Esophagus squamous epithelium (tissue), 5 donors: ENCODE measurements around the gene DLG5. TPM values are rescaled to one million over a fixed set of nuclear protein-coding genes. Genes with fewer than 3 reads are reported as not detected.

Experiments used
- DNase-seq: peaks from one replicate; lab custom pipeline; 2025; lab: John Stamatoyannopoulos, UW
- H3K27ac ChIP-seq, 4 donors: fragments of 200-600 bp; sonication (generic); one replicate each; pipeline ENCODE4 v1.5.1; 2016 to 2019; ENCODE audit warnings: mild to moderate bottlenecking in 1 of 4
- H3K27me3 ChIP-seq, 4 donors: fragments of 200-600 bp; sonication (generic); 1 replicate in 3 of 4; 2 replicates in 1 of 4; pipeline versions ENCODE4 v1.5.1 to v1.6.0; 2017 to 2021; ENCODE audit warnings: antibody characterized with exemption in 1 of 4
- H3K36me3 ChIP-seq, 3 donors: fragments of 200-600 bp; sonication (generic); one replicate each; pipeline ENCODE4 v1.5.1; 2016 to 2019
- H3K4me1 ChIP-seq, 3 donors: fragments of 200-600 bp; sonication (generic); one replicate each; pipeline ENCODE4 v1.5.1; 2017 to 2019
- H3K4me3 ChIP-seq, 4 donors: fragments of 200-600 bp; sonication (generic); 1 replicate in 3 of 4; 2 replicates in 1 of 4; pipeline ENCODE4 v1.5.1; 2016 to 2019; ENCODE audit warnings: mild to moderate bottlenecking in 2 of 4, moderate library complexity in 1 of 4
- H3K9me3 ChIP-seq, 3 donors: fragments of 200-600 bp; sonication (generic); one replicate each; pipeline ENCODE4 v1.5.1; 2016 to 2019
- CTCF ChIP-seq, 6 experiments: fragments of 450-650 bp in 4 of 6; fragments of 200-600 bp in 2 of 6; sonication (generic) in 2 of 6; IDR thresholded peaks; one replicate each; pipeline ENCODE4 v1.5.1; 2016 to 2019; ENCODE audit warnings: antibody characterized with exemption in 6 of 6, mild to moderate bottlenecking in 4 of 6, moderate library complexity in 4 of 6
- POLR2A ChIP-seq, 4 donors: fragments of 450-650 bp; IDR thresholded peaks; one replicate each; pipeline ENCODE4 v1.6.1; 2017; ENCODE audit warnings: antibody characterized with exemption in 4 of 4, mild to moderate bottlenecking in 4 of 4, moderate library complexity in 3 of 4
- WGBS, 2 donors: methylation state at CpG; one replicate each; pipeline ENCODE4 v1.1.5; 2018; 5-methylcytosine and 5-hydroxymethylcytosine counted together
- intact Hi-C: fragments of 100-400 bp; cut with DNase I; formaldehyde crosslinking; loops from one replicate; pipeline ENCODE4 v1.15.0; 2022
- total RNA-seq, 4 donors: library from RNA; depleted of rRNA; stranded (reverse); fragments of >200 nt; gene quantifications; one replicate each; pipeline ENCODE4 v1.1.0, GENCODE V29; 2016
- donor health status: DM: yes; HTN: yes; CAD: no.

DLG5 gene
- total RNA-seq, 4 donors from 2014 or later = 34.1 to 50.9 (median 41.3) TPM

- Histone ChIP-seq H3K9me3 (no peaks in the 10 kb centered on the region), H3K4me3 (no peak overlapping the region), H3K36me3 (no peaks in the 10 kb centered on the region), H3K27me3 (no peaks in the 10 kb centered on the region), H3K4me1 (peaks cover 38 to 85% (median 47%) of the 10 kb centered on the region in 3 donors), H3K27ac (no peak overlapping the region)
- TF ChIP-seq CTCF (IDR thresholded peaks at IDR 0.05) = no peak
- no peak for TF ChIP-seq POLR2A (IDR thresholded peaks at IDR 0.05)
- intact Hi-C loops = no loop called here
- WGBS, 2 donors = 86 to 92% methylated on average over 6 to 7 of the region's 7 CpGs
- DNase-seq = no peak
Observed at GRCh38 chr10:77884181-77884580, 42.4 kb downstream of the DLG5 start.

- no peaks in the 10 kb centered on the region for H3K36me3 ChIP-seq
- no peak for TF ChIP-seq POLR2A (IDR thresholded peaks at IDR 0.05)
- TF ChIP-seq CTCF (IDR thresholded peaks at IDR 0.05) = no peak
- no peaks in the 10 kb centered on the region for H3K27me3 ChIP-seq
- WGBS, 2 donors = 59 to 73% methylated on average over 4 of the region's 4 CpGs
- no peak for DNase-seq
- peaks cover 22 to 79% (median 41%) of the 10 kb centered on the region in 3 donors for H3K4me1 ChIP-seq
- H3K4me3 ChIP-seq = no peak overlapping the region
- no peaks in the 10 kb centered on the region for H3K9me3 ChIP-seq
- intact Hi-C loops = no loop called here
- H3K27ac ChIP-seq = peak overlapping the region in 1 of 4 donors; percentile 14
Observed at GRCh38 chr10:77881636-77882035, 44.9 kb downstream of the DLG5 start.

- TF ChIP-seq CTCF (IDR thresholded peaks at IDR 0.05) = no peak
- no peak for TF ChIP-seq POLR2A (IDR thresholded peaks at IDR 0.05)
- no peaks in the 10 kb centered on the region for H3K27me3 ChIP-seq
- H3K9me3 ChIP-seq = no peaks in the 10 kb centered on the region
- H3K27ac ChIP-seq = no peak overlapping the region
- H3K36me3 ChIP-seq = no peaks in the 10 kb centered on the region
- no peak for DNase-seq
- no peak overlapping the region for H3K4me3 ChIP-seq
- intact Hi-C loops = no loop called here
- WGBS, 2 donors = 76 to 83% methylated on average over 2 to 3 of the region's 3 CpGs
- peaks cover 18 to 75% (median 37%) of the 10 kb centered on the region in 3 donors for H3K4me1 ChIP-seq
Observed at GRCh38 chr10:77881222-77881621, 45.3 kb downstream of the DLG5 start.

- H3K27me3 ChIP-seq = no peaks in the 10 kb centered on the region
- no peaks in the 10 kb centered on the region for H3K9me3 ChIP-seq
- H3K4me3 ChIP-seq = no peak overlapping the region
- H3K36me3 ChIP-seq = no peaks in the 10 kb centered on the region
- peaks cover 12 to 73% (median 29%) of the 10 kb centered on the region in 3 donors for H3K4me1 ChIP-seq
- intact Hi-C loops = no loop called here
- DNase-seq = no peak
- H3K27ac ChIP-seq = no peak overlapping the region
- 82 to 90% methylated on average over 3 of the region's 3 CpGs for WGBS, 2 donors
- TF ChIP-seq CTCF (IDR thresholded peaks at IDR 0.05) = no peak
- no peak for TF ChIP-seq POLR2A (IDR thresholded peaks at IDR 0.05)
Observed at GRCh38 chr10:77879710-77880109, 46.8 kb downstream of the DLG5 start.

GRCh38 chr10:77879065-77879464, 47.5 kb downstream of the DLG5 start:
- no peak for TF ChIP-seq CTCF (IDR thresholded peaks at IDR 0.05)
- no peak for TF ChIP-seq POLR2A (IDR thresholded peaks at IDR 0.05)
- H3K27ac ChIP-seq = peak overlapping the region in 1 of 4 donors; percentile 71
- intact Hi-C loops = no loop called here
- DNase-seq = no peak
- H3K4me1 ChIP-seq = peaks cover 14 to 76% (median 36%) of the 10 kb centered on the region in 3 donors
- 92 to 95% methylated on average over 4 of the region's 4 CpGs for WGBS, 2 donors
- no peaks in the 10 kb centered on the region for H3K36me3 ChIP-seq
- H3K9me3 ChIP-seq = no peaks in the 10 kb centered on the region
- H3K27me3 ChIP-seq = no peaks in the 10 kb centered on the region
- H3K4me3 ChIP-seq = no peak overlapping the region
